T47D (cell line): ENCODE data around the gene NINJ2.

ENCODE experiments used
- DNase-seq, 2 experiments: peaks; one replicate each; pipeline versions ENCODE4 v3.0.0 to v3.0.0-alpha.2; 2011 to 2012; ENCODE audit warnings: low read depth in 1 of 2, low spot score in 1 of 2
- JUND ChIP-seq: IDR thresholded peaks from 2 replicates; pipeline ENCODE4 v1.6.1; 2012; ENCODE audit warnings: low read depth
- in situ Hi-C: cut with HindIII; loops from 2 replicates; pipeline ENCODE4 v1.10.0; 2016; ENCODE audit warnings: low sequenced_read_pairs, low pct_unique_long_range_greater_than_20kb

Gene NINJ2

GRCh38 chr12:546920-547845 lies 116.1 kb downstream of the NINJ2 start:
- DNase-seq = peak; percentile 75 to 83

GRCh38 chr12:546265-546919 lies 116.9 kb downstream of the NINJ2 start:
- TF ChIP-seq JUND = no peak
- peak in 1 of 2 experiments; percentile 28 for DNase-seq
- in situ Hi-C loops = no loop called here

More at GRCh38 chr12:546920-547845, 116.1 kb downstream of the NINJ2 start:
- no peak for TF ChIP-seq JUND
- in situ Hi-C loops = no loop called here

GRCh38 chr12:545835-546234 lies 117.4 kb downstream of the NINJ2 start:
- in situ Hi-C loops = no loop called here
- no peak for TF ChIP-seq JUND
- no peak for DNase-seq

GRCh38 chr12:544941-545635 lies 118.2 kb downstream of the NINJ2 start:
- no peak for TF ChIP-seq JUND
- peak in 1 of 2 experiments; percentile 20 for DNase-seq
- in situ Hi-C loops = no loop called here

GRCh38 chr12:544142-544541 lies 119.1 kb downstream of the NINJ2 start:
- in situ Hi-C loops = no loop called here
- TF ChIP-seq JUND = no peak
- no peak for DNase-seq

- no peak for TF ChIP-seq JUND
- DNase-seq = no peak
- in situ Hi-C loops = no loop called here
These were observed 120.2 kb downstream of the NINJ2 start for GRCh38 chr12:543114-543451.

- DNase-seq = no peak
- in situ Hi-C loops = no loop called here
- no peak for TF ChIP-seq JUND
These were observed 120.7 kb downstream of the NINJ2 start for GRCh38 chr12:542395-543113.

GRCh38 chr12:541676-542324 lies 121.4 kb downstream of the NINJ2 start:
- in situ Hi-C loops = no loop called here
- peak; percentile 57 to 72 for DNase-seq
- no peak for TF ChIP-seq JUND

- no peak for DNase-seq
- in situ Hi-C loops = no loop called here
- TF ChIP-seq JUND = no peak
These were observed 123.5 kb downstream of the NINJ2 start for GRCh38 chr12:539540-540310.

- no peak for TF ChIP-seq JUND
- peak in 1 of 2 experiments; percentile 29 for DNase-seq
- in situ Hi-C loops = no loop called here
These were observed 124.3 kb downstream of the NINJ2 start for GRCh38 chr12:538731-539539.

GRCh38 chr12:537772-538171 lies 125.5 kb downstream of the NINJ2 start:
- in situ Hi-C loops = no loop called here
- TF ChIP-seq JUND = no peak
- peak in 1 of 2 experiments; percentile 35 for DNase-seq
